Liver (tissue), 9 donors: Measurements from ENCODE around the gene HAPLN2. TPM values are rescaled to one million over a fixed set of nuclear protein-coding genes. Genes with fewer than 3 reads are reported as not detected.

Experiments used
- DNase-seq: peaks from one replicate; pipeline ENCODE4 v3.0.0-alpha.2; 2017; ENCODE audit warnings: low spot score
- H3K27ac ChIP-seq, 2 donors: one replicate each; pipeline ENCODE4 v1.7.0; 2013; ENCODE audit warnings: inconsistent platforms in 2 of 2, low read length in 2 of 2, control low read depth in 1 of 2, low read depth in 1 of 2, mild to moderate bottlenecking in 1 of 2
- H3K27me3 ChIP-seq, 4 donors: one replicate each; pipeline versions ENCODE4 v1.6.1 to v1.7.0; 2013; ENCODE audit warnings: low read length in 3 of 4, inconsistent platforms in 1 of 4, mild to moderate bottlenecking in 1 of 4, moderate library complexity in 1 of 4; ENCODE audit not compliant: control insufficient read depth in 4 of 4, insufficient read depth in 4 of 4
- H3K36me3 ChIP-seq, 4 donors: one replicate each; pipeline versions ENCODE4 v1.6.1 to v1.7.0; 2013; ENCODE audit warnings: low read length in 3 of 4, mild to moderate bottlenecking in 3 of 4, low read depth in 1 of 4, moderate library complexity in 1 of 4; ENCODE audit not compliant: control insufficient read depth in 4 of 4, insufficient read depth in 3 of 4
- H3K4me1 ChIP-seq, 4 donors: one replicate each; pipeline versions ENCODE4 v1.6.1 to v1.7.0; 2013; ENCODE audit warnings: low read length in 3 of 4, mild to moderate bottlenecking in 3 of 4, moderate library complexity in 1 of 4; ENCODE audit not compliant: control insufficient read depth in 4 of 4, insufficient read depth in 4 of 4
- H3K4me3 ChIP-seq, 3 donors: one replicate each; pipeline versions ENCODE4 v1.6.1 to v1.7.0; 2013; ENCODE audit warnings: low read length in 3 of 3, control low read depth in 1 of 3, low read depth in 1 of 3, mild to moderate bottlenecking in 1 of 3
- H3K9ac ChIP-seq, 2 donors: one replicate each; pipeline ENCODE4 v1.7.0; 2013; ENCODE audit warnings: low read length in 2 of 2, mild to moderate bottlenecking in 2 of 2, moderate library complexity in 2 of 2, control low read depth in 1 of 2, low read depth in 1 of 2
- H3K9me3 ChIP-seq, 4 donors: one replicate each; pipeline versions ENCODE4 v1.6.1 to v1.7.0; 2013; ENCODE audit warnings: low read length in 3 of 4; ENCODE audit not compliant: control insufficient read depth in 4 of 4
- EGR1 ChIP-seq, 2 donors: IDR thresholded peaks; 2 replicates each; pipeline ENCODE4 v1.6.1; 2016 to 2018; ENCODE audit warnings: antibody characterized with exemption in 2 of 2, low read depth in 2 of 2
- FOXA1 ChIP-seq: IDR thresholded peaks from 2 replicates; pipeline ENCODE4 v1.6.1; 2016; ENCODE audit warnings: antibody characterized with exemption
- FOXA2 ChIP-seq: IDR thresholded peaks from 2 replicates; pipeline ENCODE4 v1.6.1; 2016; ENCODE audit warnings: antibody characterized with exemption
- HNF4A ChIP-seq, 2 donors: conservative IDR thresholded peaks; 2 replicates each; pipeline ENCODE4 v1.6.1; 2016; ENCODE audit warnings: antibody characterized with exemption in 2 of 2, mild to moderate bottlenecking in 2 of 2
- HNF4G ChIP-seq: IDR thresholded peaks from 2 replicates; pipeline ENCODE4 v1.6.1; 2016; ENCODE audit warnings: antibody characterized with exemption
- JUND ChIP-seq, 2 donors: IDR thresholded peaks; 2 replicates each; pipeline ENCODE4 v1.6.1; 2016; ENCODE audit warnings: antibody characterized with exemption in 2 of 2
- NR2F2 ChIP-seq: IDR thresholded peaks from 2 replicates; pipeline ENCODE4 v1.6.1; 2016; ENCODE audit warnings: antibody characterized with exemption
- RAD21 ChIP-seq, 2 donors: IDR thresholded peaks; 2 replicates each; pipeline ENCODE4 v1.6.1; 2016; ENCODE audit warnings: antibody characterized with exemption in 2 of 2, mild to moderate bottlenecking in 2 of 2
- RXRA ChIP-seq, 2 donors: IDR thresholded peaks; 2 replicates each; pipeline ENCODE4 v1.6.1; 2017 to 2018; ENCODE audit warnings: antibody characterized with exemption in 2 of 2, mild to moderate bottlenecking in 1 of 2
- SP1 ChIP-seq: IDR thresholded peaks from 2 replicates; pipeline ENCODE4 v1.6.1; 2018; ENCODE audit warnings: antibody characterized with exemption, mild to moderate bottlenecking
- TAF1 ChIP-seq: conservative IDR thresholded peaks from 2 replicates; pipeline ENCODE4 v1.6.1; 2016; ENCODE audit warnings: antibody characterized with exemption, mild to moderate bottlenecking
- YY1 ChIP-seq: IDR thresholded peaks from 2 replicates; pipeline ENCODE4 v1.6.1; 2016; ENCODE audit warnings: antibody characterized with exemption, mild to moderate bottlenecking
- WGBS: extraction: QIAGEN DNeasy Blood & Tissue Kit; methylation state at CpG from one replicate; pipeline ENCODE4 v1.1.7; 2013; 5-methylcytosine and 5-hydroxymethylcytosine counted together
- polyA plus RNA-seq, 2 donors: library from polyadenylated mRNA; stranded (reverse) in 1 of 2; unstranded in 1 of 2; fragments of 200-250 nt in 1 of 2; fragments of >200 nt in 1 of 2; fragmentation: Nextera tagmentation in 1 of 2; extraction: Ambion mirVana in 1 of 2; gene quantifications; one replicate each; pipeline versions ENCODE4 v1.2.1 to v1.2.3, GENCODE V29; 2013 to 2015
- total RNA-seq, 2 donors: library from RNA; depleted of rRNA; stranded (reverse); fragments of >200 nt; gene quantifications; one replicate each; pipeline ENCODE4 v1.2.3, GENCODE V29; 2014
- TF ChIP-seq, protein P1 (sequence below): IDR thresholded peaks from 2 replicates; pipeline ENCODE4 v1.6.1; 2016; ENCODE audit warnings: antibody characterized with exemption
- TF ChIP-seq, protein P2 (sequence below): IDR thresholded peaks from 2 replicates; pipeline ENCODE4 v1.6.1; 2016; ENCODE audit warnings: antibody characterized with exemption
- TF ChIP-seq, protein P3 (sequence below): IDR thresholded peaks from 2 replicates; pipeline ENCODE4 v1.6.1; 2016; ENCODE audit warnings: antibody characterized with exemption
- TF ChIP-seq, protein P4 (sequence below): fragments of 150-350 bp; IDR thresholded peaks from 2 replicates; pipeline ENCODE4 v1.5.1; 2017; ENCODE audit warnings: improper control_type of control experiment, low read depth, low read length; ENCODE audit not compliant: missing input control
- TF ChIP-seq, protein P5 (sequence below): IDR thresholded peaks from 2 replicates; pipeline ENCODE4 v1.6.1; 2016; ENCODE audit warnings: antibody characterized with exemption, mild to moderate bottlenecking
- donor health status: healthy.
- donor health status: healthy.
- donor health status: healthy.
- donor health status: healthy.
- donor health status: healthy.

The HAPLN2 gene
- total and polyA plus RNA-seq, 4 donors = 0.03 to 0.08 TPM; not detected in 2

- no peak overlapping the region for H3K4me3 ChIP-seq
- peaks cover 0 to 6% (median 0%) of the 10 kb centered on the region in 4 donors for H3K4me1 ChIP-seq
- no peak overlapping the region for H3K9ac ChIP-seq
- no peaks in the 10 kb centered on the region for H3K9me3 ChIP-seq
- DNase-seq = no peak
- peaks cover 0 to 10% (median 7%) of the 10 kb centered on the region in 4 donors for H3K27me3 ChIP-seq
- WGBS = 37% methylated on average over 6 of the region's 6 CpGs
- no peak overlapping the region for H3K27ac ChIP-seq
- no peaks in the 10 kb centered on the region for H3K36me3 ChIP-seq
- TF ChIP-seq HNF4A (conservative IDR thresholded peaks at IDR 0.05) = no peak
- TF ChIP-seq, protein P1, sequence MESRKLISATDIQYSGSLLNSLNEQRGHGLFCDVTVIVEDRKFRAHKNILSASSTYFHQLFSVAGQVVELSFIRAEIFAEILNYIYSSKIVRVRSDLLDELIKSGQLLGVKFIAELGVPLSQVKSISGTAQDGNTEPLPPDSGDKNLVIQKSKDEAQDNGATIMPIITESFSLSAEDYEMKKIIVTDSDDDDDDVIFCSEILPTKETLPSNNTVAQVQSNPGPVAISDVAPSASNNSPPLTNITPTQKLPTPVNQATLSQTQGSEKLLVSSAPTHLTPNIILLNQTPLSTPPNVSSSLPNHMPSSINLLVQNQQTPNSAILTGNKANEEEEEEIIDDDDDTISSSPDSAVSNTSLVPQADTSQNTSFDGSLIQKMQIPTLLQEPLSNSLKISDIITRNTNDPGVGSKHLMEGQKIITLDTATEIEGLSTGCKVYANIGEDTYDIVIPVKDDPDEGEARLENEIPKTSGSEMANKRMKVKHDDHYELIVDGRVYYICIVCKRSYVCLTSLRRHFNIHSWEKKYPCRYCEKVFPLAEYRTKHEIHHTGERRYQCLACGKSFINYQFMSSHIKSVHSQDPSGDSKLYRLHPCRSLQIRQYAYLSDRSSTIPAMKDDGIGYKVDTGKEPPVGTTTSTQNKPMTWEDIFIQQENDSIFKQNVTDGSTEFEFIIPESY = no peak
- TF ChIP-seq SP1 = no peak
- TF ChIP-seq, protein P2, sequence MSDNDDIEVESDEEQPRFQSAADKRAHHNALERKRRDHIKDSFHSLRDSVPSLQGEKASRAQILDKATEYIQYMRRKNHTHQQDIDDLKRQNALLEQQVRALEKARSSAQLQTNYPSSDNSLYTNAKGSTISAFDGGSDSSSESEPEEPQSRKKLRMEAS = no peak
- TF ChIP-seq TAF1 = no peak
- no peak for TF ChIP-seq FOXA2
- TF ChIP-seq, protein P3, sequence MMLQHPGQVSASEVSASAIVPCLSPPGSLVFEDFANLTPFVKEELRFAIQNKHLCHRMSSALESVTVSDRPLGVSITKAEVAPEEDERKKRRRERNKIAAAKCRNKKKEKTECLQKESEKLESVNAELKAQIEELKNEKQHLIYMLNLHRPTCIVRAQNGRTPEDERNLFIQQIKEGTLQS = no peak
- TF ChIP-seq RAD21 (IDR thresholded peaks at IDR 0.05) = no peak
- no peak for TF ChIP-seq JUND (IDR thresholded peaks at IDR 0.05)
- no peak for TF ChIP-seq EGR1 (IDR thresholded peaks at IDR 0.05; ENCODE audit: low read depth in 2 of 2)
- TF ChIP-seq NR2F2 = no peak
- TF ChIP-seq, protein P4, sequence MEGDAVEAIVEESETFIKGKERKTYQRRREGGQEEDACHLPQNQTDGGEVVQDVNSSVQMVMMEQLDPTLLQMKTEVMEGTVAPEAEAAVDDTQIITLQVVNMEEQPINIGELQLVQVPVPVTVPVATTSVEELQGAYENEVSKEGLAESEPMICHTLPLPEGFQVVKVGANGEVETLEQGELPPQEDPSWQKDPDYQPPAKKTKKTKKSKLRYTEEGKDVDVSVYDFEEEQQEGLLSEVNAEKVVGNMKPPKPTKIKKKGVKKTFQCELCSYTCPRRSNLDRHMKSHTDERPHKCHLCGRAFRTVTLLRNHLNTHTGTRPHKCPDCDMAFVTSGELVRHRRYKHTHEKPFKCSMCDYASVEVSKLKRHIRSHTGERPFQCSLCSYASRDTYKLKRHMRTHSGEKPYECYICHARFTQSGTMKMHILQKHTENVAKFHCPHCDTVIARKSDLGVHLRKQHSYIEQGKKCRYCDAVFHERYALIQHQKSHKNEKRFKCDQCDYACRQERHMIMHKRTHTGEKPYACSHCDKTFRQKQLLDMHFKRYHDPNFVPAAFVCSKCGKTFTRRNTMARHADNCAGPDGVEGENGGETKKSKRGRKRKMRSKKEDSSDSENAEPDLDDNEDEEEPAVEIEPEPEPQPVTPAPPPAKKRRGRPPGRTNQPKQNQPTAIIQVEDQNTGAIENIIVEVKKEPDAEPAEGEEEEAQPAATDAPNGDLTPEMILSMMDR = no peak
- no peak for TF ChIP-seq FOXA1
- no peak for TF ChIP-seq HNF4G
- no peak for TF ChIP-seq RXRA (IDR thresholded peaks at IDR 0.05)
- no peak for TF ChIP-seq YY1
- TF ChIP-seq, protein P5, sequence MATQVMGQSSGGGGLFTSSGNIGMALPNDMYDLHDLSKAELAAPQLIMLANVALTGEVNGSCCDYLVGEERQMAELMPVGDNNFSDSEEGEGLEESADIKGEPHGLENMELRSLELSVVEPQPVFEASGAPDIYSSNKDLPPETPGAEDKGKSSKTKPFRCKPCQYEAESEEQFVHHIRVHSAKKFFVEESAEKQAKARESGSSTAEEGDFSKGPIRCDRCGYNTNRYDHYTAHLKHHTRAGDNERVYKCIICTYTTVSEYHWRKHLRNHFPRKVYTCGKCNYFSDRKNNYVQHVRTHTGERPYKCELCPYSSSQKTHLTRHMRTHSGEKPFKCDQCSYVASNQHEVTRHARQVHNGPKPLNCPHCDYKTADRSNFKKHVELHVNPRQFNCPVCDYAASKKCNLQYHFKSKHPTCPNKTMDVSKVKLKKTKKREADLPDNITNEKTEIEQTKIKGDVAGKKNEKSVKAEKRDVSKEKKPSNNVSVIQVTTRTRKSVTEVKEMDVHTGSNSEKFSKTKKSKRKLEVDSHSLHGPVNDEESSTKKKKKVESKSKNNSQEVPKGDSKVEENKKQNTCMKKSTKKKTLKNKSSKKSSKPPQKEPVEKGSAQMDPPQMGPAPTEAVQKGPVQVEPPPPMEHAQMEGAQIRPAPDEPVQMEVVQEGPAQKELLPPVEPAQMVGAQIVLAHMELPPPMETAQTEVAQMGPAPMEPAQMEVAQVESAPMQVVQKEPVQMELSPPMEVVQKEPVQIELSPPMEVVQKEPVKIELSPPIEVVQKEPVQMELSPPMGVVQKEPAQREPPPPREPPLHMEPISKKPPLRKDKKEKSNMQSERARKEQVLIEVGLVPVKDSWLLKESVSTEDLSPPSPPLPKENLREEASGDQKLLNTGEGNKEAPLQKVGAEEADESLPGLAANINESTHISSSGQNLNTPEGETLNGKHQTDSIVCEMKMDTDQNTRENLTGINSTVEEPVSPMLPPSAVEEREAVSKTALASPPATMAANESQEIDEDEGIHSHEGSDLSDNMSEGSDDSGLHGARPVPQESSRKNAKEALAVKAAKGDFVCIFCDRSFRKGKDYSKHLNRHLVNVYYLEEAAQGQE = no peak
These were observed 21.9 kb downstream of the HAPLN2 start for GRCh38 chr1:156640842-156641706.
